Lung (tissue), 16 donors: ENCODE results near the gene MAP2. TPM values are rescaled to one million over a fixed set of nuclear protein-coding genes. Genes with fewer than 3 reads are reported as not detected.

ENCODE experiments used
- ATAC-seq: fragments of 200-7000 bp; cut with Tn5 transposase; one replicate; pipeline ENCODE4 v1.9.1; 2020; ENCODE audit warnings: moderate number of reproducible peaks; ENCODE audit not compliant: insufficient read depth, low FRiP score
- DNase-seq, 3 donors: peaks; one replicate each; pipeline ENCODE4 v3.0.0-alpha.2; 2013 to 2017
- H3K27ac ChIP-seq, 2 donors: one replicate each; pipeline ENCODE4 v1.5.1; 2013; ENCODE audit warnings: mild to moderate bottlenecking in 2 of 2, moderate library complexity in 2 of 2, control low read depth in 1 of 2, inconsistent platforms in 1 of 2, low read depth in 1 of 2, low read length in 1 of 2
- H3K27me3 ChIP-seq, 3 donors: one replicate each; pipeline ENCODE4 v1.5.1; 2013; ENCODE audit warnings: low read length in 2 of 3; ENCODE audit not compliant: control insufficient read depth in 3 of 3, insufficient read depth in 3 of 3
- H3K36me3 ChIP-seq, 4 donors: one replicate each; pipeline ENCODE4 v1.5.1; 2013; ENCODE audit warnings: low read length in 4 of 4, mild to moderate bottlenecking in 1 of 4, moderate library complexity in 1 of 4; ENCODE audit not compliant: control insufficient read depth in 4 of 4, insufficient read depth in 4 of 4
- H3K4me1 ChIP-seq, 5 donors: one replicate each; pipeline ENCODE4 v1.5.1; 2013; ENCODE audit warnings: low read length in 5 of 5, mild to moderate bottlenecking in 2 of 5, moderate library complexity in 1 of 5; ENCODE audit not compliant: control insufficient read depth in 5 of 5, insufficient read depth in 5 of 5
- H3K4me3 ChIP-seq: one replicate; pipeline ENCODE4 v1.5.1; 2013; ENCODE audit warnings: mild to moderate bottlenecking, control low read depth, moderate library complexity
- H3K9ac ChIP-seq, 2 donors: one replicate each; pipeline ENCODE4 v1.5.1; 2013; ENCODE audit warnings: low read length in 2 of 2, control low read depth in 1 of 2; ENCODE audit not compliant: insufficient read depth in 1 of 2
- H3K9me3 ChIP-seq, 4 donors: one replicate each; pipeline ENCODE4 v1.5.1; 2013; ENCODE audit warnings: low read length in 3 of 4, mild to moderate bottlenecking in 1 of 4, moderate library complexity in 1 of 4; ENCODE audit not compliant: control insufficient read depth in 4 of 4, insufficient read depth in 3 of 4
- WGBS, 2 donors: extraction: QIAGEN DNeasy Blood & Tissue Kit; methylation state at CpG; one replicate each; pipeline ENCODE4 v1.1.7; 2013; 5-methylcytosine and 5-hydroxymethylcytosine counted together
- long read RNA-seq, 5 donors: transcript quantifications; one replicate each; lab custom pipeline, GENCODE V29; 2026
- polyA plus RNA-seq, 2 donors: library from polyadenylated mRNA; stranded (reverse); fragments of 200-250 nt; gene quantifications; one replicate each; pipeline ENCODE4 v1.2.1, GENCODE V29; 2013
- total RNA-seq, 2 donors: library from RNA; depleted of rRNA in 1 of 2; stranded (reverse); fragments of >200 nt in 1 of 2; gene quantifications; one replicate each; pipeline ENCODE4 v1.2.1, GENCODE V29; 2014 to 2021
- TF ChIP-seq, protein P1 (sequence below): IDR thresholded peaks from 2 replicates; pipeline ENCODE4 v1.5.1; 2012; ENCODE audit warnings: mild to moderate bottlenecking; ENCODE audit errors: control extremely low read depth, extremely low read depth
- donor health status: control.
- donor health status: control.
- donor health status: Bipolar disorder and iron deficiency.
- donor health status: healthy.
- donor health status: DM: yes; HTN: yes; CAD: no.

MAP2 gene
- total RNA-seq, result 10 to 100 TPM; 10.6 to 18.7 TPM
- 1 to 10 TPM; 6.5 to 8.5 TPM for polyA plus RNA-seq
- long read RNA-seq, donor 1, result 0 reads
- long read RNA-seq, donor 2, result 0 reads
- long read RNA-seq, donor 3, result 0 reads
- long read RNA-seq, donor 4, result 0 reads
- long read RNA-seq, donor 5, result 0 reads

GRCh38 chr2:209423562-209424198 lies at the start of gene MAP2:
Gene MAP2 (plus strand): TSS chr2:209424047. CDS start chr2:209653171, 229,124 bp downstream.
- ATAC-seq, result peak; percentile 98
- H3K9me3 ChIP-seq, result no peaks in the 10 kb centered on the region
- TF ChIP-seq, protein P1, sequence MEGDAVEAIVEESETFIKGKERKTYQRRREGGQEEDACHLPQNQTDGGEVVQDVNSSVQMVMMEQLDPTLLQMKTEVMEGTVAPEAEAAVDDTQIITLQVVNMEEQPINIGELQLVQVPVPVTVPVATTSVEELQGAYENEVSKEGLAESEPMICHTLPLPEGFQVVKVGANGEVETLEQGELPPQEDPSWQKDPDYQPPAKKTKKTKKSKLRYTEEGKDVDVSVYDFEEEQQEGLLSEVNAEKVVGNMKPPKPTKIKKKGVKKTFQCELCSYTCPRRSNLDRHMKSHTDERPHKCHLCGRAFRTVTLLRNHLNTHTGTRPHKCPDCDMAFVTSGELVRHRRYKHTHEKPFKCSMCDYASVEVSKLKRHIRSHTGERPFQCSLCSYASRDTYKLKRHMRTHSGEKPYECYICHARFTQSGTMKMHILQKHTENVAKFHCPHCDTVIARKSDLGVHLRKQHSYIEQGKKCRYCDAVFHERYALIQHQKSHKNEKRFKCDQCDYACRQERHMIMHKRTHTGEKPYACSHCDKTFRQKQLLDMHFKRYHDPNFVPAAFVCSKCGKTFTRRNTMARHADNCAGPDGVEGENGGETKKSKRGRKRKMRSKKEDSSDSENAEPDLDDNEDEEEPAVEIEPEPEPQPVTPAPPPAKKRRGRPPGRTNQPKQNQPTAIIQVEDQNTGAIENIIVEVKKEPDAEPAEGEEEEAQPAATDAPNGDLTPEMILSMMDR, result peak; percentile 85
- H3K4me1 ChIP-seq, result peaks cover 0 to 8% (median 0%) of the 10 kb centered on the region in 5 donors
- H3K9ac ChIP-seq, result peak within 1 kb of the TSS; percentile 40 to 59
- no peaks in the 10 kb centered on the region for H3K27me3 ChIP-seq
- H3K36me3 ChIP-seq, result no peaks in the 10 kb centered on the region
- peak; percentile 80 to 92 (median 90) for DNase-seq
- H3K4me3 ChIP-seq, result peak within 1 kb of the TSS; percentile 51
- WGBS, 2 donors, result 2 to 4% methylated on average over 27 to 57 of the region's 57 CpGs
- peak within 1 kb of the TSS in 1 of 2 donors; percentile 62 for H3K27ac ChIP-seq

- DNase-seq, result no peak
- Histone ChIP-seq H3K27ac (no peak overlapping the region), H3K36me3 (no peaks in the 10 kb centered on the region), H3K4me3 (no peak overlapping the region), H3K4me1 (no peaks in the 10 kb centered on the region), H3K9me3 (peaks cover 0 to 7% (median 1%) of the 10 kb centered on the region in 4 donors), H3K27me3 (no peaks in the 10 kb centered on the region), H3K9ac (no peak overlapping the region)
- TF ChIP-seq, protein P1, result no peak
- ATAC-seq, result no peak
- 92 to 96% methylated on average over 1 of the region's 1 CpG for WGBS, 2 donors
Measured at GRCh38 chr2:209376686-209377085, 47.2 kb upstream of the MAP2 start.

DNA sequence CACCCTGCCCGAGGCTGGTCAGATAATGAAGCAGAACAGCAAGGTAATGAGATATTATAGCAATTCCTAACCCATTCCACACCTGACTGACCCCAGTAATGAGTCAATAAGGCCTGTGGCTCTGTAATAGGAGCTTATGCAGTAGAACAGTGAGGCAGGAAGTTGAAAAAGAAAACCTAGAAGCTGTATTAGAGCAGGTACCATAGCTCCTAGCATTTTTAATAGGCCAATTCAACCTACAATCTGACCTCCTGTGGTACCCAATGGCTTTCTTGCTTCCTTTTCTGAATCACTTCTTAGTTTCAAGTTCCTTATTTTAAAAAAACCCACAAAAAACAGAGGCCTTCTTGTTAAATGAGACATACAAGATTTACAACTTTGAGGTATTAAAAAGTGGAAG lies 43.6 kb upstream of the MAP2 start:
- no peak overlapping the region for H3K9ac ChIP-seq
- H3K4me1 ChIP-seq, result no peaks in the 10 kb centered on the region
- no peak for DNase-seq
- TF ChIP-seq, protein P1, result no peak
- no peaks in the 10 kb centered on the region for H3K27me3 ChIP-seq
- no peak overlapping the region for H3K27ac ChIP-seq
- 47 to 54% methylated on average over 1 of the region's 1 CpG for WGBS, 2 donors
- peaks cover 0 to 7% (median 1%) of the 10 kb centered on the region in 4 donors for H3K9me3 ChIP-seq
- no peaks in the 10 kb centered on the region for H3K36me3 ChIP-seq
- H3K4me3 ChIP-seq, result no peak overlapping the region
- no peak for ATAC-seq

GRCh38 chr2:209381091-209381490 lies 42.8 kb upstream of the MAP2 start:
- H3K36me3 ChIP-seq, result no peaks in the 10 kb centered on the region
- peaks cover 0 to 2% (median under 1%) of the 10 kb centered on the region in 4 donors for H3K9me3 ChIP-seq
- TF ChIP-seq, protein P1, result no peak
- H3K9ac ChIP-seq, result no peak overlapping the region
- H3K27me3 ChIP-seq, result no peaks in the 10 kb centered on the region
- no peak overlapping the region for H3K27ac ChIP-seq
- 21 to 34% methylated on average over 3 of the region's 3 CpGs for WGBS, 2 donors
- H3K4me1 ChIP-seq, result no peaks in the 10 kb centered on the region
- DNase-seq (no peak), ATAC-seq (no peak)
- no peak overlapping the region for H3K4me3 ChIP-seq
